ENCODE results near the gene NMT2. TPM values are rescaled to one million over a fixed set of nuclear protein-coding genes. Genes with fewer than 3 reads are reported as not detected.
A peak's percentile ranks its signal among the peaks of the same experiment; 100 is the strongest.
"Not testable (repeated sequence)": the region's sequence is repeated elsewhere in the genome, so short reads cannot be mapped to it uniquely, and the experiment has no call there.

NMT2 gene
- total RNA-seq, 1 donor from 2014 or later = 13.7 TPM

DNA sequence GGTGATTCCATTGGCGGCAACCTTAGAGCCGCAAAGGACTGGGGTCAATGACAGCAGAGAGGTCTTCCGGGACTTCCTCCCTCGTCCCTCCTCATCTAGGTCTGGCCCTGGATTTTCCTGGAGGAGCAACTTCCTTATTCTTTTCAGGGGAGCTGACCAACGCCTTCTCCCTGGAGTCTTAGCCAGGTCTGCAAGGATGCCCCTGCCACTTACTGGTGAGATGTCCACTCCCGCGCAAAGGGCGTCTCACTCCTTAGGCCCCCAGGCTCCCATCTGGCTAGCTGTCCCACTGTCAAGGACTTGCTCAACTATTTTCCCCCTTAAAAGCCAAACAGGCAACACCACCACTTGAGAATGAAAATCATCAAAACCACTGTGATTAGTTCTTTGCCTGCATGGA is 42.0 kb upstream of the NMT2 start:
- DNase-seq (ENCODE audit: low spot score) = no peak
- no peak overlapping the region for H3K27ac Mint-ChIP-seq (ENCODE audit: unreplicated experiment)
- H3K9me3 Mint-ChIP-seq (ENCODE audit: low read depth) = no peaks in the 10 kb centered on the region
- no peaks in the 10 kb centered on the region for H3K27me3 Mint-ChIP-seq (ENCODE audit: low read depth)
- no peak overlapping the region for H3K4me3 Mint-ChIP-seq (ENCODE audit: unreplicated experiment)
- H3K36me3 Mint-ChIP-seq (ENCODE audit: low read depth) = peaks cover 17% of the 10 kb centered on the region
- H3K4me1 Mint-ChIP-seq (ENCODE audit: low read depth) = peaks cover 8% of the 10 kb centered on the region
- TF ChIP-seq, protein P1, sequence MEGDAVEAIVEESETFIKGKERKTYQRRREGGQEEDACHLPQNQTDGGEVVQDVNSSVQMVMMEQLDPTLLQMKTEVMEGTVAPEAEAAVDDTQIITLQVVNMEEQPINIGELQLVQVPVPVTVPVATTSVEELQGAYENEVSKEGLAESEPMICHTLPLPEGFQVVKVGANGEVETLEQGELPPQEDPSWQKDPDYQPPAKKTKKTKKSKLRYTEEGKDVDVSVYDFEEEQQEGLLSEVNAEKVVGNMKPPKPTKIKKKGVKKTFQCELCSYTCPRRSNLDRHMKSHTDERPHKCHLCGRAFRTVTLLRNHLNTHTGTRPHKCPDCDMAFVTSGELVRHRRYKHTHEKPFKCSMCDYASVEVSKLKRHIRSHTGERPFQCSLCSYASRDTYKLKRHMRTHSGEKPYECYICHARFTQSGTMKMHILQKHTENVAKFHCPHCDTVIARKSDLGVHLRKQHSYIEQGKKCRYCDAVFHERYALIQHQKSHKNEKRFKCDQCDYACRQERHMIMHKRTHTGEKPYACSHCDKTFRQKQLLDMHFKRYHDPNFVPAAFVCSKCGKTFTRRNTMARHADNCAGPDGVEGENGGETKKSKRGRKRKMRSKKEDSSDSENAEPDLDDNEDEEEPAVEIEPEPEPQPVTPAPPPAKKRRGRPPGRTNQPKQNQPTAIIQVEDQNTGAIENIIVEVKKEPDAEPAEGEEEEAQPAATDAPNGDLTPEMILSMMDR (IDR thresholded peaks at IDR 0.05) = no peak

DNA sequence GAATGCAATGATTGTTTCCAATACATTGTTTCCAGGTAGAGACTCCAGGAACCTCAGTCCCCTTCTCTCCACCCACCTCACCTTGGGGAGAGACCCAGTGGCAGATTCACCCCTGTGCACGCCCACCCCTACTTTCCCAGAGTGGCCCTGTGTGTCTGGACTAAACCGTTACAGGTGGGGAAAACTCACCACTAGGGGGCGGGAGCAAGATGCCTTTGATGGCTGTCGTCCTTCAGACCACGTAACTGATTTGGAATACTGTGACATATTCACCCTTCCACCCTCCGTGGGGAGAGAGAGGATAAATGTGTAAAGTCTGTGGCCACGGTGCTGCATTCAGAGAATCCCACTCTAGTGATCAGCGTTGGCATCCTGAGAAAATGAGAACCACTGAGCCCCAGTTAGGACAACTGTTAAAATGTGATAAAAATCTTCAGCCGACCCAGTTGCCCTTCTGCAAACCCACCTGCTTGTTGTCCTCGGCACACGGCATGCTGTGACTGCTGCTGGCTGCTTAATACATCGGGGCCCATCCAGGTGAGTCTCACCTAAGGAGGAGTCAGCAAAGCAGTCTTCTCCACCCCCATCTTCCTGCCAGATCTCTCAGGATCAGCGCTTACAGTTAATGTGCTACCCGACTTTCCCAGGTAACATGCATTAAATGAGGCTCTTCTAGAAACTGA is 41.5 kb upstream of the NMT2 start:
- H3K4me3 Mint-ChIP-seq (ENCODE audit: unreplicated experiment) = no peak overlapping the region
- no peak for DNase-seq (ENCODE audit: low spot score)
- H3K4me1 Mint-ChIP-seq (ENCODE audit: low read depth) = peaks cover 8% of the 10 kb centered on the region
- no peaks in the 10 kb centered on the region for H3K27me3 Mint-ChIP-seq (ENCODE audit: low read depth)
- no peaks in the 10 kb centered on the region for H3K9me3 Mint-ChIP-seq (ENCODE audit: low read depth)
- peaks cover 16% of the 10 kb centered on the region for H3K36me3 Mint-ChIP-seq (ENCODE audit: low read depth)
- H3K27ac Mint-ChIP-seq (ENCODE audit: unreplicated experiment) = no peak overlapping the region
- TF ChIP-seq, protein P1 (IDR thresholded peaks at IDR 0.05) = peak; percentile 90

DNA sequence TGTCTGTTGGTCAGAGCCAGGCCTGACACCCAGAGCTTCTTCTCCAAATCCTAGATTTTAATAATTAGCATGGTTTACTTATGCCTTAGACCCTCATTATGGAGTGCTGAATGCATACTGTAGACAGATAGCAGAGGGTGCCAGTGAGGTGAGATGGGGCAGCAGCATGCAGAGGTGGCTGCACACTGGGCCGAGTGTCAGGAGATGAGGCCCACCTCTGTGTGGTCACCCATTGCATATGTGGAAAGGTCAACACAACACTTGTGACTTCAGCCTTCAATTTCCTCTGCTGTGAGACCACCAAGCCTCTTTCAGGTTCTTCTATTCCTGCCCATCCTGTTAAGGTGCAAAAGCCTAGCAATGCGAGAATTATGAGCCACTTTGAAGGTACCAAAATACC is 39.7 kb upstream of the NMT2 start:
- DNase-seq (ENCODE audit: low spot score) = no peak
- peaks cover 5% of the 10 kb centered on the region for H3K36me3 Mint-ChIP-seq (ENCODE audit: low read depth)
- H3K4me3 Mint-ChIP-seq (ENCODE audit: unreplicated experiment) = no peak overlapping the region
- H3K9me3 Mint-ChIP-seq (ENCODE audit: low read depth) = no peaks in the 10 kb centered on the region
- H3K4me1 Mint-ChIP-seq (ENCODE audit: low read depth) = peaks cover 8% of the 10 kb centered on the region
- H3K27me3 Mint-ChIP-seq (ENCODE audit: low read depth) = no peaks in the 10 kb centered on the region
- TF ChIP-seq, protein P1 (IDR thresholded peaks at IDR 0.05) = no peak
- H3K27ac Mint-ChIP-seq (ENCODE audit: unreplicated experiment) = no peak overlapping the region

DNA sequence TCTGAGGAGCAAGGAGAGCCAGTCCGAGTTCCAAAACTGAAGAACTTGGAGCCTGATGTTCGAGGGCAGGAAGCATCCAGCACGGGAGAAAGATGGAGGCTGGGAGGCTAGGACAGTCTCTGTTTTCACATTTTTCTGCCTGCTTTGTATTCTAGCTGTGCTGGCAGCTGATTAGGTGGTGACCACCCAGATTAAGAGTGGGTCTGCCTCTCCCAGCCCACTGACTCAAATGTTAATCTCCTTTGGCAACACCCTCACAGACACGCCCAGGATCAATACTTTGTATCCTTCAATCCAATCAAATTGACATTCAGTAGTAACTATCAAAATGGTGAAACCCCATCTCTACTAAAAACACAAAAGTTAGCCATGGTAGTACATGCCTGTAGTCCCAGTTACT is 38.9 kb upstream of the NMT2 start:
- H3K36me3 Mint-ChIP-seq (ENCODE audit: low read depth); H3K27ac Mint-ChIP-seq (ENCODE audit: unreplicated experiment); DNase-seq (ENCODE audit: low spot score); H3K9me3 Mint-ChIP-seq (ENCODE audit: low read depth); H3K4me3 Mint-ChIP-seq (ENCODE audit: unreplicated experiment); H3K27me3 Mint-ChIP-seq (ENCODE audit: low read depth): not testable (repeated sequence)
- peaks cover 16% of the 10 kb centered on the region for H3K4me1 Mint-ChIP-seq (ENCODE audit: low read depth)

DNA sequence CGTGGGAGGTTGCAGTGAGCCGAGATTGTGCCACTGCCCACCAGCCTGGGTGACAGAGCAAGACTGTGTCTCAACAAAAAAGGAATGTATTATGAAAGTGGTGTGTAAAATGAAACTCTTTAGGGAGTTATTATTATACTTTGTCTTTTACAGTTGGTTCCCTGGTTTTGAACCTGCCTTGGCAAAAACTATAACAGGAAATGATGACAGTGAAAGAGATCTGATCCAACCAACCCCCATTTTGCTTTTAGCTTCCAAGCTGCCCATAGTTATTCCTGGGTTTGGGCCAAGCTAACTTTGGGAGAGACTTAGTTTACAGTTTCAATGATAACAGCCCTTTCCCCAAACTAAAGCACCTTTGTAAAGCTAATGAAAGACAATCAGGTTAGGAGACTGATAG is 34.1 kb upstream of the NMT2 start:
- H3K4me1 Mint-ChIP-seq (ENCODE audit: low read depth) = peaks cover 41% of the 10 kb centered on the region
- H3K27ac Mint-ChIP-seq (ENCODE audit: unreplicated experiment) = peak overlapping the region; percentile 74
- H3K27me3 Mint-ChIP-seq (ENCODE audit: low read depth) = no peaks in the 10 kb centered on the region
- DNase-seq (ENCODE audit: low spot score) = no peak
- TF ChIP-seq, protein P1 (IDR thresholded peaks at IDR 0.05) = no peak
- H3K36me3 Mint-ChIP-seq (ENCODE audit: low read depth) = no peaks in the 10 kb centered on the region
- no peaks in the 10 kb centered on the region for H3K9me3 Mint-ChIP-seq (ENCODE audit: low read depth)
- H3K4me3 Mint-ChIP-seq (ENCODE audit: unreplicated experiment) = no peak overlapping the region

DNA sequence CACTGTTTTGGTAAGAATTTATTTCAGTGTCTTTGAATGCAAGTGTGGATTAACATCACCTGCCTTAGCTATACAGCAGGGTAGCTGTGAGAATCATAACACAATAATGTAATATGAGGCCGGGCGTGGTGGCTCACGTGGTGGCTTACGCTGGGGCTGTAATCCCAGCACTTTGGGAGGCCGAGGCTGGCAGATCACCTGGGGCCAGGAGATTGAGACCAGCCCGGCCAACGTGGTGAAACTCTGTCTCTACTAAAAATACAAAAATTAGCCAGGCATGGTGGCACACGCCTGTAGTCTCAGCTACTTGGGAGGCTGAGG is 33.8 kb upstream of the NMT2 start:
- H3K9me3 Mint-ChIP-seq (ENCODE audit: low read depth); H3K36me3 Mint-ChIP-seq (ENCODE audit: low read depth); H3K4me3 Mint-ChIP-seq (ENCODE audit: unreplicated experiment); DNase-seq (ENCODE audit: low spot score); H3K27me3 Mint-ChIP-seq (ENCODE audit: low read depth): not testable (repeated sequence)
- H3K27ac Mint-ChIP-seq (ENCODE audit: unreplicated experiment) = peak overlapping the region; percentile 74
- peaks cover 45% of the 10 kb centered on the region for H3K4me1 Mint-ChIP-seq (ENCODE audit: low read depth)

Data from chondrocyte (in vitro differentiated cells).